WTC11 (cell line): ENCODE data around the gene PRR13.
"Not testable (repeated sequence)": the region's sequence is repeated elsewhere in the genome, so short reads cannot be mapped to it uniquely, and the experiment has no call there.

Experiments used
- ETV6 ChIP-seq: sonication (generic); formaldehyde crosslinking; IDR thresholded peaks from 2 replicates; pipeline ENCODE4 v1.8.1; 2022; ENCODE audit warnings: mild to moderate bottlenecking, missing genetic modification reagents
- RELA ChIP-seq: sonication (generic); formaldehyde crosslinking; IDR thresholded peaks from 2 replicates; pipeline ENCODE4 v1.8.1; 2022; ENCODE audit warnings: missing genetic modification reagents, mild to moderate bottlenecking, borderline replicate concordance

DNA sequence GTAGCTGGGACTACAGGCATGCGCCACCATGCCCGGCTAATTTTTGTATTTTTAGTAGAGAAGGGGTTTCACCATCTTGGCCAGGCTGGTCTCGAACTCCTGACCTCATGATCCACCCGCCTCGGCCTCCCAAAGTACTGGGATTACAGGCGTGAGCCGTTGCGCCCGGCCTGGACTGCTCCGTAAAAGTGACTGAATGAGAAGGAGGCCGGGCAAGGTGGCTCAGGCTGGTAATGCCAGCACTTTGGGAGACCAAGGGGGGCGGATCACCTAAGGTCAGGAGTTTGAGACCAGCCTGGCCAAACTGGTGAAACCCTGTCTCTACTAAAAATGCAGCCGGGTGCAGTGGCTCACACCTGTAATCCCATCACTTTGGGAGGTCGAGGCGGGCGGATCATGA lies 39.2 kb upstream of the PRR13 start:
- not testable (repeated sequence) for TF ChIP-seq ETV6, RELA
